ENCODE results near the gene OST4.

DNA sequence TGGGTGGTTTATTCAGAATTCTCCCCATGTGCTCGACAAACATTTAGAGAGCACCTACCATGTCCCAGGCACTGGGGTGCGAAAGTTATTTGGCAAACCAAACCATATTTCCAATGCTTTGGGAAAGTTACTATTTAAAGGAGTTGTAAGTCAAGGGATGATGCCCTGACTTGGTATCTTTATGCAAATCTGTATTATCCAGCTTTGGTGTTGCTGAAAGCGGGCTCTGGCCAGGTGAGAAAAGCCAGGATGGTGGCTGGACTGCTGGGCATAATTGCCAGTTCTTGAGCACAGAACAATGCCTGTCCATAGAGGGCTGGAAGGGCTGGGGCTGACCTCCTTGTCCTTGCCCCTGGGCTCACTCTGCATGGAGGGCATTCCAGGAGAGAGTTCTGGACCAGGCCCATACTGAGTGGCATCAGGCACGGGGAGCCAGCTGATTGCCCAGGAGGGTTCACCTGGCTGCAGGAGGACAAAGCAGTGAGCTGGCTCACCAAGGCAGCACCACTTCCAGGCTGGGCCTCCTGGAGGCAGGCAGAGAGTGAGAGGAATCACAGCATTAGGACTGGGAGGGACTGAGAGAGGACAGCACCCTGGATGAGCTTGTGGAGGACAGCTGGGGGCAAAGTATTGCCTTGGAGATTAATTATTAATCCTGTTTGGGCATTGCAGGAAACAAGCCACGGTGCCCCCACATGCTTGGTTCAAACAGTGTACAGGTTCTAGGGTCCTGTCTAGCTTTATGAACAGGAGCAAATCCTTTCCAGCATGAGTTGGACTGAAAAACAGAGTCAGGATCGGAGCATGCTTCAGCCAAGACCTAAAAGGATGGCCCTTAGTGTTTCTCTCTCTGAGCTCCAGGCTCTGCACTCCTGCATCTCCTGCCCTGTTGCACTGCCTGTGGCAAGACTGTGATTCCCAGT lies 22.2 kb upstream of the OST4 start:
- TF ChIP-seq, protein P1, sequence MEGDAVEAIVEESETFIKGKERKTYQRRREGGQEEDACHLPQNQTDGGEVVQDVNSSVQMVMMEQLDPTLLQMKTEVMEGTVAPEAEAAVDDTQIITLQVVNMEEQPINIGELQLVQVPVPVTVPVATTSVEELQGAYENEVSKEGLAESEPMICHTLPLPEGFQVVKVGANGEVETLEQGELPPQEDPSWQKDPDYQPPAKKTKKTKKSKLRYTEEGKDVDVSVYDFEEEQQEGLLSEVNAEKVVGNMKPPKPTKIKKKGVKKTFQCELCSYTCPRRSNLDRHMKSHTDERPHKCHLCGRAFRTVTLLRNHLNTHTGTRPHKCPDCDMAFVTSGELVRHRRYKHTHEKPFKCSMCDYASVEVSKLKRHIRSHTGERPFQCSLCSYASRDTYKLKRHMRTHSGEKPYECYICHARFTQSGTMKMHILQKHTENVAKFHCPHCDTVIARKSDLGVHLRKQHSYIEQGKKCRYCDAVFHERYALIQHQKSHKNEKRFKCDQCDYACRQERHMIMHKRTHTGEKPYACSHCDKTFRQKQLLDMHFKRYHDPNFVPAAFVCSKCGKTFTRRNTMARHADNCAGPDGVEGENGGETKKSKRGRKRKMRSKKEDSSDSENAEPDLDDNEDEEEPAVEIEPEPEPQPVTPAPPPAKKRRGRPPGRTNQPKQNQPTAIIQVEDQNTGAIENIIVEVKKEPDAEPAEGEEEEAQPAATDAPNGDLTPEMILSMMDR (IDR thresholded peaks at IDR 0.05): no peak
- no peak for TF ChIP-seq POLR2A (IDR thresholded peaks at IDR 0.05)

All from vagina (tissue), 2 donors.